MM.1S (cell line): ENCODE measurements around the gene TSPO2.

Source experiments
- CTCF ChIP-seq: fragments of 300-600 bp; sonication (generic); IDR thresholded peaks from 2 replicates; pipeline ENCODE4 v1.5.1; 2016; ENCODE audit warnings: antibody characterized with exemption, low read length, mixed read lengths
- EZH2 ChIP-seq: fragments of 300-600 bp; sonication (generic); optimal IDR thresholded peaks from 2 replicates; pipeline ENCODE3; 2017; ENCODE audit warnings: low read depth, mild to moderate bottlenecking, antibody characterized with exemption, low read length, mixed read lengths
- EZH2phosphoT487 ChIP-seq: fragments of 300-600 bp; sonication (generic); IDR thresholded peaks from 2 replicates; pipeline ENCODE4 v1.6.1; 2018; ENCODE audit warnings: antibody characterized with exemption, low read length

- no peak for TF ChIP-seq CTCF
- no peak for TF ChIP-seq EZH2
- TF ChIP-seq EZH2phosphoT487: no peak
Observed at GRCh38 chr6:40992746-40993145, 49.5 kb upstream of the TSPO2 start.
